Measurements from ENCODE around the gene NME5.
"Not testable (repeated sequence)": the region's sequence is repeated elsewhere in the genome, so short reads cannot be mapped to it uniquely, and the experiment has no call there.

The NME5 gene

GRCh38 chr5:138070026-138070425 is 69.2 kb downstream of the NME5 start:
- not testable (repeated sequence) for DNase-seq

- DNase-seq: peak; percentile 2
These were observed 70.3 kb downstream of the NME5 start for GRCh38 chr5:138068742-138069600.

- no peak for DNase-seq
These were observed 71.3 kb downstream of the NME5 start for GRCh38 chr5:138067945-138068344.
